ENCODE data around the gene KCNQ1. TPM values are rescaled to one million over a fixed set of nuclear protein-coding genes. Genes with fewer than 3 reads are reported as not detected.

The KCNQ1 gene
- total RNA-seq, 1 donor from 2014 or later = 8.5 TPM

- peaks cover 67% of the 10 kb centered on the region for H3K4me1 Mint-ChIP-seq
- TF ChIP-seq CTCF (IDR thresholded peaks at IDR 0.05; ENCODE audit: unreplicated experiment) = no peak
- DNase-seq (ENCODE audit: low spot score in 2 of 2, unreplicated experiment in 2 of 2) = peak; percentile 53 to 72
- H3K36me3 Mint-ChIP-seq = no peaks in the 10 kb centered on the region
- H3K27me3 Mint-ChIP-seq (ENCODE audit: low read depth) = no peaks in the 10 kb centered on the region
- H3K4me3 Mint-ChIP-seq = peak overlapping the region; percentile 22
- no peaks in the 10 kb centered on the region for H3K9me3 Mint-ChIP-seq
- H3K27ac Mint-ChIP-seq = peak overlapping the region; percentile 95
Measured at GRCh38 chr11:2725368-2726300, 280.8 kb downstream of the KCNQ1 start.

GRCh38 chr11:2726964-2727363, 282.2 kb downstream of the KCNQ1 start:
- TF ChIP-seq CTCF (IDR thresholded peaks at IDR 0.05; ENCODE audit: unreplicated experiment) = no peak
- Mint-ChIP-seq H3K27ac (peak overlapping the region; percentile 95), H3K27me3 (ENCODE audit: low read depth) (no peaks in the 10 kb centered on the region), H3K9me3 (no peaks in the 10 kb centered on the region), H3K36me3 (no peaks in the 10 kb centered on the region), H3K4me1 (peaks cover 67% of the 10 kb centered on the region), H3K4me3 (no peak overlapping the region)
- no peak for DNase-seq (ENCODE audit: low spot score in 2 of 2, unreplicated experiment in 2 of 2)

GRCh38 chr11:2728128-2728662, 283.4 kb downstream of the KCNQ1 start:
- H3K27ac Mint-ChIP-seq = peak overlapping the region; percentile 57
- H3K9me3 Mint-ChIP-seq = no peaks in the 10 kb centered on the region
- H3K4me3 Mint-ChIP-seq = no peak overlapping the region
- DNase-seq (ENCODE audit: low spot score in 2 of 2, unreplicated experiment in 2 of 2) = no peak
- no peaks in the 10 kb centered on the region for H3K36me3 Mint-ChIP-seq
- peaks cover 67% of the 10 kb centered on the region for H3K4me1 Mint-ChIP-seq
- no peak for TF ChIP-seq CTCF (IDR thresholded peaks at IDR 0.05; ENCODE audit: unreplicated experiment)
- no peaks in the 10 kb centered on the region for H3K27me3 Mint-ChIP-seq (ENCODE audit: low read depth)

GRCh38 chr11:2728663-2729332, 284.0 kb downstream of the KCNQ1 start:
- TF ChIP-seq CTCF (IDR thresholded peaks at IDR 0.05; ENCODE audit: unreplicated experiment) = no peak
- Mint-ChIP-seq H3K9me3 (no peaks in the 10 kb centered on the region), H3K36me3 (no peaks in the 10 kb centered on the region), H3K4me1 (peaks cover 69% of the 10 kb centered on the region), H3K4me3 (no peak overlapping the region), H3K27ac (no peak overlapping the region), H3K27me3 (ENCODE audit: low read depth) (no peaks in the 10 kb centered on the region)
- DNase-seq (ENCODE audit: low spot score in 2 of 2, unreplicated experiment in 2 of 2) = no peak

- no peak overlapping the region for H3K27ac Mint-ChIP-seq
- H3K9me3 Mint-ChIP-seq = no peaks in the 10 kb centered on the region
- DNase-seq (ENCODE audit: low spot score in 2 of 2, unreplicated experiment in 2 of 2) = no peak
- H3K36me3 Mint-ChIP-seq = no peaks in the 10 kb centered on the region
- no peaks in the 10 kb centered on the region for H3K27me3 Mint-ChIP-seq (ENCODE audit: low read depth)
- H3K4me3 Mint-ChIP-seq = no peak overlapping the region
- no peak for TF ChIP-seq CTCF (IDR thresholded peaks at IDR 0.05; ENCODE audit: unreplicated experiment)
- peaks cover 66% of the 10 kb centered on the region for H3K4me1 Mint-ChIP-seq
Measured at GRCh38 chr11:2729841-2730240, 285.0 kb downstream of the KCNQ1 start.
